Neuron (in vitro differentiated cells): ENCODE data around the gene RPL10.

ENCODE experiments used
- H2AFZ ChIP-seq: one replicate; pipeline ENCODE4 v1.6.1; 2013; ENCODE audit warnings: low read depth, mild to moderate bottlenecking, inconsistent platforms, low read length, moderate library complexity
- H3K27me3 ChIP-seq: one replicate; pipeline ENCODE4 v1.6.1; 2013; ENCODE audit warnings: low read length; ENCODE audit not compliant: insufficient read depth
- H3K36me3 ChIP-seq: one replicate; pipeline ENCODE4 v1.6.1; 2013; ENCODE audit warnings: low read length; ENCODE audit not compliant: insufficient read depth
- H3K4me1 ChIP-seq: one replicate; pipeline ENCODE4 v1.6.1; 2013; ENCODE audit warnings: low read length; ENCODE audit not compliant: insufficient read depth
- H3K4me3 ChIP-seq: 2 replicates; pipeline ENCODE4 v1.5.1; 2013; ENCODE audit warnings: mild to moderate bottlenecking, low read length, moderate library complexity
- H3K9me3 ChIP-seq: one replicate; pipeline ENCODE4 v1.6.1; 2013; ENCODE audit warnings: low read length

The RPL10 gene

GRCh38 chrX:154397888-154398667 is at the start of gene RPL10:
TSS of gene RPL10 (plus strand) at chrX:154398377. CDS start at chrX:154398520, 143 bp downstream.
- peaks cover 21% of the 10 kb centered on the region for H3K36me3 ChIP-seq
- H3K27me3 ChIP-seq, result no peaks in the 10 kb centered on the region
- H3K9me3 ChIP-seq, result no peaks in the 10 kb centered on the region
- peaks cover 15% of the 10 kb centered on the region for H3K4me1 ChIP-seq
- peak within 1 kb of the TSS; percentile 95 for H3K4me3 ChIP-seq
- no peak within 1 kb of the TSS for H2AFZ ChIP-seq

- H3K27me3 ChIP-seq, result no peaks in the 10 kb centered on the region
- no peak overlapping the region for H2AFZ ChIP-seq
- peaks cover 38% of the 10 kb centered on the region for H3K36me3 ChIP-seq
- no peak overlapping the region for H3K4me3 ChIP-seq
- H3K4me1 ChIP-seq, result no peaks in the 10 kb centered on the region
- H3K9me3 ChIP-seq, result no peaks in the 10 kb centered on the region
These were observed 49.4 kb upstream of the RPL10 start for GRCh38 chrX:154348646-154349358.

GRCh38 chrX:154349359-154349935 is 48.7 kb upstream of the RPL10 start:
- Histone ChIP-seq H3K36me3 (peaks cover 44% of the 10 kb centered on the region), H3K27me3 (no peaks in the 10 kb centered on the region), H3K4me3 (no peak overlapping the region), H3K9me3 (no peaks in the 10 kb centered on the region), H3K4me1 (no peaks in the 10 kb centered on the region), H2AFZ (no peak overlapping the region)

- no peaks in the 10 kb centered on the region for H3K4me1 ChIP-seq
- H3K36me3 ChIP-seq, result peaks cover 44% of the 10 kb centered on the region
- H3K4me3 ChIP-seq, result no peak overlapping the region
- no peak overlapping the region for H2AFZ ChIP-seq
- H3K9me3 ChIP-seq, result no peaks in the 10 kb centered on the region
- no peaks in the 10 kb centered on the region for H3K27me3 ChIP-seq
These were observed 48.2 kb upstream of the RPL10 start for GRCh38 chrX:154349979-154350378.

GRCh38 chrX:154350429-154351182 is 47.6 kb upstream of the RPL10 start:
- no peak overlapping the region for H2AFZ ChIP-seq
- no peaks in the 10 kb centered on the region for H3K27me3 ChIP-seq
- H3K9me3 ChIP-seq, result no peaks in the 10 kb centered on the region
- H3K4me1 ChIP-seq, result no peaks in the 10 kb centered on the region
- H3K4me3 ChIP-seq, result no peak overlapping the region
- peaks cover 49% of the 10 kb centered on the region for H3K36me3 ChIP-seq

GRCh38 chrX:154351183-154352011 is 46.8 kb upstream of the RPL10 start:
- Histone ChIP-seq H3K27me3 (no peaks in the 10 kb centered on the region), H3K4me1 (no peaks in the 10 kb centered on the region), H2AFZ (no peak overlapping the region), H3K36me3 (peaks cover 52% of the 10 kb centered on the region), H3K9me3 (no peaks in the 10 kb centered on the region), H3K4me3 (no peak overlapping the region)

- Histone ChIP-seq H3K27me3 (no peaks in the 10 kb centered on the region), H2AFZ (no peak overlapping the region), H3K36me3 (peaks cover 56% of the 10 kb centered on the region), H3K9me3 (no peaks in the 10 kb centered on the region), H3K4me1 (no peaks in the 10 kb centered on the region), H3K4me3 (no peak overlapping the region)
These were observed 46.2 kb upstream of the RPL10 start for GRCh38 chrX:154352012-154352401.

- H3K4me3 ChIP-seq, result no peak overlapping the region
- peaks cover 60% of the 10 kb centered on the region for H3K36me3 ChIP-seq
- no peaks in the 10 kb centered on the region for H3K27me3 ChIP-seq
- H2AFZ ChIP-seq, result no peak overlapping the region
- no peaks in the 10 kb centered on the region for H3K9me3 ChIP-seq
- no peaks in the 10 kb centered on the region for H3K4me1 ChIP-seq
These were observed 45.7 kb upstream of the RPL10 start for GRCh38 chrX:154352466-154352865.

GRCh38 chrX:154353172-154353843 is 44.9 kb upstream of the RPL10 start:
- H3K4me1 ChIP-seq, result no peaks in the 10 kb centered on the region
- H3K9me3 ChIP-seq, result no peaks in the 10 kb centered on the region
- no peak overlapping the region for H3K4me3 ChIP-seq
- no peak overlapping the region for H2AFZ ChIP-seq
- H3K27me3 ChIP-seq, result peaks cover 2% of the 10 kb centered on the region
- H3K36me3 ChIP-seq, result peaks cover 69% of the 10 kb centered on the region

GRCh38 chrX:154354013-154354412 is 44.2 kb upstream of the RPL10 start:
- Histone ChIP-seq H3K27me3 (peaks cover 2% of the 10 kb centered on the region), H3K36me3 (peaks cover 71% of the 10 kb centered on the region), H3K4me1 (no peaks in the 10 kb centered on the region), H3K4me3 (no peak overlapping the region), H3K9me3 (no peaks in the 10 kb centered on the region), H2AFZ (no peak overlapping the region)

GRCh38 chrX:154354516-154354915 is 43.7 kb upstream of the RPL10 start:
- Histone ChIP-seq H3K27me3 (peaks cover 2% of the 10 kb centered on the region), H2AFZ (no peak overlapping the region), H3K9me3 (no peaks in the 10 kb centered on the region), H3K4me3 (no peak overlapping the region), H3K4me1 (no peaks in the 10 kb centered on the region), H3K36me3 (peaks cover 76% of the 10 kb centered on the region)
